ENCODE measurements around the gene ENOX2. TPM values are rescaled to one million over a fixed set of nuclear protein-coding genes. Genes with fewer than 3 reads are reported as not detected.

The ENOX2 gene
- total and polyA plus RNA-seq, 2 experiments from 2014 or later = 16.0 to 34.0 TPM

DNA sequence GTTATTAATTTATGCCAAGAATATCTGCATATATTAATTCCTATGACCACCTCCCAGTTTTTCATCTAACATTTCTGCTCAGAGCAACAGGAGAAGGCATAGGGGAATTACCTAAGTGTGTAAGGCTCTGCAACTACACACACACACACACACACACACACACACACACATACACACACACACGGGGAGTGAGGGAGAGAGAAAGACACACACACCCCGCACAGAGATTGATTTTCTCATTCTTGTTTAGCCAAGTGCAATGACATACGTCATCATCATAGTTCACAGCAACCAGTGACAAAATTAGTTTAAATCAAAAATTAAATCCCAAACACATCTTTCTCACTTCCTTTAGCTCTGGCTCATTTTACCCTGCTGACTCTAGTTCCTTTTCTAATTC, 298.1 kb downstream of the ENOX2 start:
- no peaks in the 10 kb centered on the region for H3K9me3 ChIP-seq (ENCODE audit: low read depth)
- no peak overlapping the region for H3K4me3 ChIP-seq
- TF ChIP-seq, protein P1, sequence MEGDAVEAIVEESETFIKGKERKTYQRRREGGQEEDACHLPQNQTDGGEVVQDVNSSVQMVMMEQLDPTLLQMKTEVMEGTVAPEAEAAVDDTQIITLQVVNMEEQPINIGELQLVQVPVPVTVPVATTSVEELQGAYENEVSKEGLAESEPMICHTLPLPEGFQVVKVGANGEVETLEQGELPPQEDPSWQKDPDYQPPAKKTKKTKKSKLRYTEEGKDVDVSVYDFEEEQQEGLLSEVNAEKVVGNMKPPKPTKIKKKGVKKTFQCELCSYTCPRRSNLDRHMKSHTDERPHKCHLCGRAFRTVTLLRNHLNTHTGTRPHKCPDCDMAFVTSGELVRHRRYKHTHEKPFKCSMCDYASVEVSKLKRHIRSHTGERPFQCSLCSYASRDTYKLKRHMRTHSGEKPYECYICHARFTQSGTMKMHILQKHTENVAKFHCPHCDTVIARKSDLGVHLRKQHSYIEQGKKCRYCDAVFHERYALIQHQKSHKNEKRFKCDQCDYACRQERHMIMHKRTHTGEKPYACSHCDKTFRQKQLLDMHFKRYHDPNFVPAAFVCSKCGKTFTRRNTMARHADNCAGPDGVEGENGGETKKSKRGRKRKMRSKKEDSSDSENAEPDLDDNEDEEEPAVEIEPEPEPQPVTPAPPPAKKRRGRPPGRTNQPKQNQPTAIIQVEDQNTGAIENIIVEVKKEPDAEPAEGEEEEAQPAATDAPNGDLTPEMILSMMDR (IDR thresholded peaks at IDR 0.05; ENCODE audit: low read depth, low read length) = no peak
- no peaks in the 10 kb centered on the region for H3K36me3 ChIP-seq
- peaks cover 6% of the 10 kb centered on the region for H3K4me1 ChIP-seq (ENCODE audit: low read depth)
- H3K27me3 ChIP-seq = no peaks in the 10 kb centered on the region
- no peak for DNase-seq (ENCODE audit: low read depth in 1 of 2, low spot score in 1 of 2)
- H3K27ac ChIP-seq = no peak overlapping the region

DNA sequence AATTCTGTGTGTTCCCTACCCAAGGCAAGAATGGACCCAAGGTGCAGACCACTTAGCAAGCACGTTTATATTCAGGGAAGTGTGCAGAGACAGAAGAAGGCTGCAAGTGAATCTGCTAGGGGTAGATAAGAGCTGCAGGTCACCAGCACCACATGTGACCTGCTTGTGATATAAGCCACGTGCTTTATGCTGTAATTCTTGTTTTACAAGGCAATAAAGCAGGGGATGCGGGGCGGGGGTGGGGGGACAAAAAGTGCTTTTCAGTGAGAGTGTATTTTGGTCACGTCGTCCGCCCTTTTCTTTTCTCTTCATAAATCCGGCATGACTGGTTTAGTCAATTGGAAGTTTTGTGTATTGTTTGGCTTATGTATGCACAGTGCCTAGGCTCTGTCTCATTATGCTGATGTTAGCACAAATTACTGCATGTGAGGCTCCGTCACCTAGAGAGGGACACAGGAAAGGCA, 308.5 kb downstream of the ENOX2 start:
- DNase-seq (ENCODE audit: low read depth in 1 of 2, low spot score in 1 of 2) = no peak
- Histone ChIP-seq H3K36me3 (no peaks in the 10 kb centered on the region), H3K27me3 (no peaks in the 10 kb centered on the region), H3K4me1 (ENCODE audit: low read depth) (no peaks in the 10 kb centered on the region), H3K27ac (no peak overlapping the region), H3K4me3 (no peak overlapping the region), H3K9me3 (ENCODE audit: low read depth) (no peaks in the 10 kb centered on the region)
- TF ChIP-seq, protein P1 (IDR thresholded peaks at IDR 0.05; ENCODE audit: low read depth, low read length) = no peak

DNA sequence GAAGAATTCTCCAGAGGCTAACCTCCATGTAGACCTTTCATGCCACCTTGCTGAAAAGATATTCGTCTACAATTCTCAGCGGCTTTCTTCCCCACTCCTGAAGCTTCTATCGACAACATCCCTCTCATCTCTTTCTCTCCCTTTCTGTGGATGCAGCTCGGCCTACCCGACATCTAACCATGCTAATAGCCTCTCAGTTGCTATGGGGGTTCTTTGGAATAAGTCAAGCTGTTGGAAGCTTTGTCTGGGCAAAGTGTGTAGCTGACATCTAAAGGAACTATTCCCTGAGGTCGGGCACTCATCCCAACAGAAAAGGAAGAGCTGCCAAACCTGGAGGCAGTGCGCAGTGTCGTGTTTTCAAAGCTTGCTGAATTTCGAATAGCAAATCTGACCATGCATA, 309.1 kb downstream of the ENOX2 start:
- TF ChIP-seq, protein P1 (IDR thresholded peaks at IDR 0.05; ENCODE audit: low read depth, low read length) = no peak
- DNase-seq (ENCODE audit: low read depth in 1 of 2, low spot score in 1 of 2) = no peak
- no peaks in the 10 kb centered on the region for H3K9me3 ChIP-seq (ENCODE audit: low read depth)

DNA sequence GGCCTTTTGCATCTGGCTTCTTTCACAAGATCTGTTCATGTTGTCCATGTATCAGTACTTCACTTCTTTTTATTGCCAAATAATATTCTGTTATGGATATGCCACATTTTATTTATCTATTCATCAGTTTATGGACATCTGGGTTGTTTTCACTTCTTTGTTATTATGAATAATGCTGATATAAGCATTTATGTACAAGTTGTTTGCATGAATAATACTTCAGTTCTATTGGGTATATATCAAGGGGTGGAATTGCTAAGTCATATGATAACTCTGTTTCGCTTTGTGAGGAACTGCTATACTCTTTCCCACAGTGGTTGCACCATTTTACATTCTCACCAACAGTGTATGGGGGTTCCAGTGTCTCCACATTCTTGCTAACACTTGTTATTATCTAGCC, 310.8 kb downstream of the ENOX2 start:
- no peak overlapping the region for H3K4me3 ChIP-seq
- TF ChIP-seq, protein P1 (IDR thresholded peaks at IDR 0.05; ENCODE audit: low read depth, low read length) = no peak

More for the DNA sequence above, 309.1 kb downstream of the ENOX2 start:
- H3K36me3 ChIP-seq = no peaks in the 10 kb centered on the region
- no peaks in the 10 kb centered on the region for H3K4me1 ChIP-seq (ENCODE audit: low read depth)
- H3K27ac ChIP-seq = no peak overlapping the region
- H3K27me3 ChIP-seq = no peaks in the 10 kb centered on the region
- H3K4me3 ChIP-seq = no peak overlapping the region

DNA sequence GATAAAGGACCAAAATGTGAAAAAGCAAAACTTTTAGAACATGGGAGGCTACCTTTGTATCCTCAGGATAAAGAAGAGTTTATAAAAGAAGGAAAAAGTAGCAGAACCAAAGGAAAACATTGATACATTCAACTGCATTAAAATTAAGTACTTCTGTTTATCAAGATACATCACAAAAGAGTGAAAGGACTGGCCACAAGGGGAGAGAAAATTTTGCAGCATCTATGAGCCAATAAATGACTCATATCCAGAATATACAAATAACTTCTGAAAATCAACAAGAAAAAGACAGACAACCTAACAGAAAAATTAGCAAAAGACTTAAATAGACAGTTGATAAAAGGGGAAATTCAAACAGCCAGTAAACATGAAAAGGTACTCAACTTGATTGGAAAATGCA, 324.1 kb downstream of the ENOX2 start:
- no peak for DNase-seq (ENCODE audit: low read depth in 1 of 2, low spot score in 1 of 2)
- TF ChIP-seq, protein P1 (IDR thresholded peaks at IDR 0.05; ENCODE audit: low read depth, low read length) = no peak
- Histone ChIP-seq H3K36me3 (no peaks in the 10 kb centered on the region), H3K27ac (no peak overlapping the region), H3K27me3 (no peaks in the 10 kb centered on the region), H3K4me1 (ENCODE audit: low read depth) (no peaks in the 10 kb centered on the region), H3K9me3 (ENCODE audit: low read depth) (no peaks in the 10 kb centered on the region), H3K4me3 (no peak overlapping the region)

More for the DNA sequence above, 310.8 kb downstream of the ENOX2 start:
- no peaks in the 10 kb centered on the region for H3K36me3 ChIP-seq
- no peak overlapping the region for H3K27ac ChIP-seq
- no peak for DNase-seq (ENCODE audit: low read depth in 1 of 2, low spot score in 1 of 2)
- H3K27me3 ChIP-seq = no peaks in the 10 kb centered on the region
- H3K9me3 ChIP-seq (ENCODE audit: low read depth) = no peaks in the 10 kb centered on the region
- H3K4me1 ChIP-seq (ENCODE audit: low read depth) = no peaks in the 10 kb centered on the region

DNA sequence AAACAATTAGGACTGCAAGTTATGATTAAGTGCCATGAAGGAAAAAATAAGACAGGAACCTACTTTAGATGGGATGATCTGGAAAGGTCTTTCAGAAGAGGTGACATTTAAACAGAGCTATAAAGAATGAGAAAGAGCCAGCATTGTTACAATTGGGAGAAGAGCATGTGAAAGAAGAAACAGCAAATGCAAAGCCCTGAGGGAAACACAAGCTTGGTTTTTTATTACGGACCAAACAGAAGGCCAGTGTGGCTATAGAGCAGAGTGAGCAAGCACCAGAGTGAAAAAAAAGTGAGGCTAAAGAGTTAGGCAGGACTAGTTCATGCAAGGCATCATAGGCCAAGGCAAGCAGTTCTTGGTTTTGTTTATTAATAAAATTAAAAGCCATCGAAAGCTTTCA, 325.6 kb downstream of the ENOX2 start:
- Histone ChIP-seq H3K27ac (no peak overlapping the region), H3K9me3 (ENCODE audit: low read depth) (no peaks in the 10 kb centered on the region), H3K27me3 (no peaks in the 10 kb centered on the region), H3K4me3 (no peak overlapping the region), H3K4me1 (ENCODE audit: low read depth) (no peaks in the 10 kb centered on the region), H3K36me3 (no peaks in the 10 kb centered on the region)
- TF ChIP-seq, protein P1 (IDR thresholded peaks at IDR 0.05; ENCODE audit: low read depth, low read length) = no peak
- no peak for DNase-seq (ENCODE audit: low read depth in 1 of 2, low spot score in 1 of 2)
